HFFc6 (cell line): Measurements from ENCODE around the gene C1QTNF9. TPM values are rescaled to one million over a fixed set of nuclear protein-coding genes. Genes with fewer than 3 reads are reported as not detected.

Experiments used
- total RNA-seq, 6 experiments: library from RNA; stranded (reverse); fragmentation: NEBNext Ultra II Directional; extraction: Animal tissue kit (Norgen Biotek cat#: 25700); gene quantifications; 2 replicates in 1 of 6; 3 replicates in 5 of 6; pipeline ENCODE4 v1.2.3, GENCODE V29; 2021

C1QTNF9 gene
- total RNA-seq, 6 experiments from 2014 or later, result not detected

Other genes starting within 250 kb of the C1QTNF9 start
- 1 to 10 TPM; 7.0 to 9.2 (median 8.4) TPM for gene SPATA13, start 148.9 kb upstream of the C1QTNF9 start, total RNA-seq
- gene PARP4, start 203.2 kb downstream of the C1QTNF9 start, total RNA-seq, result 10 to 100 TPM; 38.0 to 48.5 (median 43.1) TPM